K562 (cell line): ENCODE measurements around the gene ADAM10. TPM values are rescaled to one million over a fixed set of nuclear protein-coding genes. Genes with fewer than 3 reads are reported as not detected.

Source experiments
- FOXA3 ChIP-seq, 2 experiments: fragments of 450-650 bp in 1 of 2; sonication (generic) in 1 of 2; formaldehyde crosslinking; IDR thresholded peaks in 1 of 2; conservative IDR thresholded peaks in 1 of 2; 2 replicates each; pipeline versions ENCODE4 v1.4.0 to v1.8.0; 2020 to 2022; ENCODE audit warnings: mild to moderate bottlenecking in 2 of 2, missing genetic modification reagents in 1 of 2
- FOXP1 ChIP-seq: sonication (generic); formaldehyde crosslinking; IDR thresholded peaks from 2 replicates; pipeline ENCODE4 v1.8.0; 2022; ENCODE audit warnings: mild to moderate bottlenecking, missing genetic modification reagents
- SIN3B ChIP-seq: fragments of 450-650 bp; IDR thresholded peaks from 2 replicates; pipeline ENCODE4 v1.6.1; 2017; ENCODE audit warnings: low read depth, mild to moderate bottlenecking, moderate library complexity
- ZFX ChIP-seq: sonication (generic); formaldehyde crosslinking; IDR thresholded peaks from 2 replicates; pipeline ENCODE4 v1.8.0; 2022; ENCODE audit warnings: mild to moderate bottlenecking, missing genetic modification reagents, moderate library complexity
- polyA plus RNA-seq, 8 experiments: library from polyadenylated mRNA; depleted of rRNA in 4 of 8; stranded (reverse) in 5 of 8; unstranded in 3 of 8; fragments of >200 nt; fragmentation: Nextera tagmentation in 2 of 8; fragmentation: Illumina TruSeq in 1 of 8; extraction: Ambion mirVana in 2 of 8; extraction: Trizol in 1 of 8; gene quantifications; 2 replicates each; pipeline versions ENCODE4 v1.2.1 to v1.2.3, GENCODE V29; 2011 to 2014; ENCODE audit warnings: inconsistent platforms in 1 of 8, missing spikeins in 1 of 8
- total RNA-seq, 7 experiments: library from RNA; depleted of rRNA in 6 of 7; stranded (reverse); fragments of >200 nt in 6 of 7; fragmentation: Illumina TruSeq in 2 of 7; extraction: Trizol in 2 of 7; gene quantifications; 2 replicates each; pipeline versions ENCODE4 v1.2.1 to v1.2.3, GENCODE V29; 2011 to 2021; ENCODE audit warnings: low replicate concordance in 1 of 7
- TF ChIP-seq, protein P1 (sequence below): sonication (generic); formaldehyde crosslinking; IDR thresholded peaks from 2 replicates; pipeline ENCODE4 v1.8.1; 2023; ENCODE audit warnings: mild to moderate bottlenecking, missing genetic modification reagents
- TF ChIP-seq, protein P2 (sequence below): sonication (generic); formaldehyde crosslinking; IDR thresholded peaks from 2 replicates; pipeline ENCODE4 v1.8.0; 2022; ENCODE audit warnings: missing genetic modification reagents, mild to moderate bottlenecking, moderate library complexity, borderline replicate concordance

Gene ADAM10
- total and polyA plus RNA-seq, 9 of the 15 experiments (the other 6 are each of a cell fraction or from before 2014, with no cell fraction given): 11.9 to 152 (median 57.3) TPM

DNA sequence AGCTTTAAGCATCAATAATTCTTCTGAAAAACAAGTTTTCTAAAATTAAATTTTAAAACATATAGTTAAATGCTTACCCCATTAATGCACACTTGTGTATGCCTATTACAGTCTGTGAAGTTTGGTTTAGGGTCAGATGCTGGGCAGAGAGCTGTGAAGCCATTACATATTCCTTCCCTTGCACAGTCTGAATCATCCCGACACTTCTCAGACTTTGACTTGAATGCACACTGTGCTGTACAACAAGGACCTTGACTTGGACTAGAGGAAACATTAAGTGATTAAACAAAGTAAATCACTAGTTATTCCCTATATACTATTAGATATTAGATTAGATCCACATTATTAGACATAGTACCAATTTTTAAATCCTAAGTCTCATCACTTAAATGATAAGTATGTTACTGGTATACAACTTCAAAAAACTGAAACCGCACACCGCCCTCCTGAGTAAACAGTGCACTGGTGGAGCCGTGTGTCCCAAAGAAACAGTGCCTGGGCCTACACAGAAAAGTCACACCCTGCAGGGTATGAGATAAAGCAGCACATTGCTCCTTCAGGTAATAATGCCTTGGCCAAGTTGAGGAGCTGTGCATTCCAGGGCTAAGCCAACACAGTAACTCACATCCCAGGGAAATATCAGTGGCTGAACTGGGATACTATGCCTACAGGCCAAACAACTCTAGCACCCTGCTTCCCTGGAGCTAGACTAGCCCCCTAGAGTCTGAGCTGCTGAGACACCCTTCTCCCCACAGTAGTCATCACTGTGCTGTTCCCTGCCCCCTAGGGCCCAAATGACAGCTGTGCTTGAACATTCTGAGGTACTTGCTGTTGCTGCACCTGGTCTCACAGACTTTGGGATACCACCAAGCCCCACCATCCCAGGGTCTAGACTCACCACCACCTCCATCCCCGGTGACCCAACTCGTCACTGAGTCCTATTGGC, 137.5 kb downstream of the ADAM10 start (continued):
- TF ChIP-seq FOXA3 (CRISPR knock-in tag; conservative IDR thresholded peaks at IDR 0.05 in 1 of 2, IDR thresholded peaks at IDR 0.05 in 1 of 2): peak; percentile 79 to 93; a peak in 3 of 4 replicates
- TF ChIP-seq, protein P1, sequence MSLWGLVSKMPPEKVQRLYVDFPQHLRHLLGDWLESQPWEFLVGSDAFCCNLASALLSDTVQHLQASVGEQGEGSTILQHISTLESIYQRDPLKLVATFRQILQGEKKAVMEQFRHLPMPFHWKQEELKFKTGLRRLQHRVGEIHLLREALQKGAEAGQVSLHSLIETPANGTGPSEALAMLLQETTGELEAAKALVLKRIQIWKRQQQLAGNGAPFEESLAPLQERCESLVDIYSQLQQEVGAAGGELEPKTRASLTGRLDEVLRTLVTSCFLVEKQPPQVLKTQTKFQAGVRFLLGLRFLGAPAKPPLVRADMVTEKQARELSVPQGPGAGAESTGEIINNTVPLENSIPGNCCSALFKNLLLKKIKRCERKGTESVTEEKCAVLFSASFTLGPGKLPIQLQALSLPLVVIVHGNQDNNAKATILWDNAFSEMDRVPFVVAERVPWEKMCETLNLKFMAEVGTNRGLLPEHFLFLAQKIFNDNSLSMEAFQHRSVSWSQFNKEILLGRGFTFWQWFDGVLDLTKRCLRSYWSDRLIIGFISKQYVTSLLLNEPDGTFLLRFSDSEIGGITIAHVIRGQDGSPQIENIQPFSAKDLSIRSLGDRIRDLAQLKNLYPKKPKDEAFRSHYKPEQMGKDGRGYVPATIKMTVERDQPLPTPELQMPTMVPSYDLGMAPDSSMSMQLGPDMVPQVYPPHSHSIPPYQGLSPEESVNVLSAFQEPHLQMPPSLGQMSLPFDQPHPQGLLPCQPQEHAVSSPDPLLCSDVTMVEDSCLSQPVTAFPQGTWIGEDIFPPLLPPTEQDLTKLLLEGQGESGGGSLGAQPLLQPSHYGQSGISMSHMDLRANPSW: no peak
- TF ChIP-seq, protein P2, sequence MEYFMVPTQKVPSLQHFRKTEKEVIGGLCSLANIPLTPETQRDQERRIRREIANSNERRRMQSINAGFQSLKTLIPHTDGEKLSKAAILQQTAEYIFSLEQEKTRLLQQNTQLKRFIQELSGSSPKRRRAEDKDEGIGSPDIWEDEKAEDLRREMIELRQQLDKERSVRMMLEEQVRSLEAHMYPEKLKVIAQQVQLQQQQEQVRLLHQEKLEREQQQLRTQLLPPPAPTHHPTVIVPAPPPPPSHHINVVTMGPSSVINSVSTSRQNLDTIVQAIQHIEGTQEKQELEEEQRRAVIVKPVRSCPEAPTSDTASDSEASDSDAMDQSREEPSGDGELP (CRISPR knock-in tag): 0 out of 2 replicates have a peak, but pooled peaks have one; percentile 4
- no peak for TF ChIP-seq FOXP1
- no peak for TF ChIP-seq SIN3B
- TF ChIP-seq ZFX (CRISPR knock-in tag): peak; percentile 47
